ENCODE data around the gene FBXO24.

FBXO24 gene

DNA sequence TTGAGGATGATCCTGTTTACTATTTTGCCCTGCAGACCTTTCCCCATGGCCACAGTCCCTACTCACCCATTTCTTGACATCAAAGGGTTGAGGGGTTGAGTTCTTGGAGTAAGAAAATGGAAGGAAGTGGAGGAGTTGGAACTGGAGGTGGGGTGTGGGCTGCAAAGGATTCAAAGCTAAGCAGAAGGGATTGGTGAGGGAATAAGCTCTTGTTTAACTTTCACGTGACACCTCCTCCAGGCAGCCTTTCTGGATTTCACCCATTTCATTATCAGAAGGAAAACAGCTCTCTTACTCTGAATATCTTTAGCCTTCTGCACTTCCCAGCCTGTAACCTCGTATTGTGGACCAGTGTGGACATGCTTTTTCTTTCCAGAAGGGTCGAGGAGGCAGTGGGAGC, 39.9 kb downstream of the FBXO24 start:
- FAIRE-seq, result no peak

DNA sequence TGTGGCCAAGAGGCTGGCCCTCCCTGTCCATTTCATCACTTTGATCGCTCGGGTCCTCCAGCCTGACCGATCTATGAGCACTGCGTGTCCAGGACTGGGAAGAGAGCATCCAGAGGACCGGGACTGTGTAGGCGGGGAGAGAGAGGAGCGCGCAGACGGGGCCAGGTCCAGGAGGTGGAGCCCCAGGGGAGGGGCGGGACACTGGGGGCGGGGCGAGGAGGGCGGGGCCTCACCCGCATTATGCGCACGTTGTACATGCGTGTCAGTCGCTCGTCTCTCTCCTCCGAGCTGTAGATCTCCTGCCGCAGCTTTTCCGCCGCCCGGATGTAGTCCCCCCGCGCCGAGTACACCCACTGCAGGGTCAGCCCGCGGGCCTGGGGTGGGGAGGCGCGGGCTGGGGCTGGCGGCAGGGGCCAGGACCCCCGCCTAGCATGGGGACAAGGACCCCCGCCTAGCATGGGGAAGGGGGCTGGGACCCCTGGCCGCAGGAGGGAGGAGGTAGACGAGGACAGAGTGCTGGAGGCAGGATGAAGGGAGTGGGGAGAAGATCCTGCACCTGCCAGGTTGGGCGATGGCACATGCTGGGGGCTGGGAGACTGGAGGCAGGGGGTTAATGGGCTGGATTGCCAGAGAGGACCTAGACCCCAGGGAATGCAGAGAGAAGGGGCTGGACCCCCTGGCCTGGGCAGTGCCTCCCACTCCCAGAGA, 40.6 kb downstream of the FBXO24 start:
- no peak for FAIRE-seq

DNA sequence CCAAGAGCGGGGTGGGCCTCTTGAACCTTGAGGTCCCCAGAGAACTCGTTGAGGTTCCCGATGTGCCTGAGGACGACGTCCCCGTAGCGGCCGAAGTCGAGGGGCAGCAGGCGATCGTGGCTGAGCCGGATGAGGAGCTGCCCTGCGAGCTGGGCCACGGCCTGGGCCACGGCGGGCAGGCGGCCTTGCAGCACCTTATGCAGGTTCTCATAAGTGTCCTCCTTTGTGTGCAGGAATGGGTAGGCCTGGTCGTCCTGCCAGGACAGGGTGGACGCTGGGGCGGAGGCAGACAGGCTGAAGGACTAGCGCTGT, 41.1 kb downstream of the FBXO24 start:
- FAIRE-seq, result no peak

DNA sequence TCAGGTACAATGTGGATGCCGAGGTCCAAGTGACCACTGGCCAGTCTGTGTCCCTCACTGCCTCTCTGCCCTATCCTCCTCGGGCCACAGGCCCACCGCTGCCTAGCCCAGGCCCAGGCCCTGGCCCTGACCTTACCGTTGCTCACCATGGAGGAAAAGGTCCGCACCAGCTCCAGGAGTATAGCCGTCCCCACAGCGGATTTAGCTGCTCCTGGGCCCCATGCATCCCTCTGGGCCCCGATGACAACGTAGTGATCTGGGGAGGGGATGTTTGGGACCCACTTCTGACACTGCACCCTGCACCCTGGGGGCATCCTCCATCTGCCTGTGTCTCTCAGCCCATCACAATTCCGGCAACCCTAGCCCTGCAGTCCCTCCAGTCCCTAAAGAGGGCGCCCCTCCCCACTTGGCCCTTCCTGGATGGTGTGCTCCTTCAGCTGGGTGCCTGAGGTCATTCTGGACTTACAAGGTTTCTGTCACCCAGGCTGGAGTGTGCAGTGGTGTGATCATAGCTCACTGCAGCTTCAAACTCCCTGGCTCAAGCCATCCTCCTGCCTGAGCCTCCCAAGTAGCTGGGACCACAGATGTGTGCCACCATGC, 43.1 kb downstream of the FBXO24 start:
- no peak for FAIRE-seq

DNA sequence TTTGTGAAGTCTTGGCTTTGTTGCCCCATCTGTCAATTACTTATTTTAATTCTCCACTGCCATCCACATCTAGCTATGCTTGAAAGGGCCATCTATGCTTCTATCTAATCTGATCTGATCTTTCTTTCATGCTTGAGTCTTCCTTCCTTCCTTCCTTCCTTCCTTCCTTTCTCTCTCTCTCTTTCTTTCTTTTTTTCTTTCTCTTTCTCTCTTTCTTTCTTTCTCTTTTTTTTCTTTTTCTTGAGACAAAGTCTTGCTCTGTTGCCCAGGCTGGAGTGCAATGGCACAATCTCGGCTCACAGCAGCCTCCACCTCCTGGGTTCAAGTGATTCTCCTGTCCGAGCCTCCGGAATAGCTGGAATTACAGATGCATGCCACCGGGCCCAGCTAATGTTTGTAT, 43.9 kb downstream of the FBXO24 start:
- no peak for FAIRE-seq

DNA sequence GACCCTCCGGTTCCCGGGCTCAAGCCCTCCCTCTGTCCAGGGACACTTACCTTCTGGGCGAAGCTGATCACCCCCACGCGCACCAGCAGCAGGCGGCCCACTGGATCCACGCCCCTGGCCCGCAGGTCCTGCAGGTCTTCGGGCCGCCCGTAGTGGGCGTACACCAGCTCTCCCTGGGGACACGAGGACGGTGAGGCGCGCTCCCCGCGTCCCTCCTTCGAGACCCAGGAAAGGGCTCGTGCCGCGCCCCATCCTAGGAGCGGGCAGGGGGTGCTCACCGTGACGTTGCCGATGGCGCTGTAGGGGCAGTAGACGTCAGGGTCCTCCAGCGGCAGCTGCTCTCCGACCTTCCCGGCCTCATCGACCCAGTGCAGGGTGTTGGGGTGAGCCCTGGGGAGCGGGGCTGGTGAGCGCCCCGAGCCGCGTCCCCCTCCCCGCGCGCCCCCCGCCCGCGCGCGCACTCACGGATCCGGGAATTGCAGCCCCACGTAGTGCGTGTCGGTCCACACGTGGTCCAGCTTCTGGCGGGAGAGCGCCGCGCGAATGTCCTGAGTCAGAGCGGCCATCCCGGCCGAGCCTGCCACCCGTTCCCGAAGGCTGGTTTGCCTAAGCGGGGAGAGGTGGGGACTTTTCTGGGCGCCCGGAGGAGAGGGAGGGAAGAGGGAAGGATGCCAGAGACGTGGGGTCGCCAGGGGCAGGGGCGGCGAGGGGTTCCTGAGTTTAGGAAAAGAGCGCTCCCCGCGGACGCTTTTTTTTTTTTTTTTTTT, 47.0 kb downstream of the FBXO24 start:
- FAIRE-seq, result no peak

DNA sequence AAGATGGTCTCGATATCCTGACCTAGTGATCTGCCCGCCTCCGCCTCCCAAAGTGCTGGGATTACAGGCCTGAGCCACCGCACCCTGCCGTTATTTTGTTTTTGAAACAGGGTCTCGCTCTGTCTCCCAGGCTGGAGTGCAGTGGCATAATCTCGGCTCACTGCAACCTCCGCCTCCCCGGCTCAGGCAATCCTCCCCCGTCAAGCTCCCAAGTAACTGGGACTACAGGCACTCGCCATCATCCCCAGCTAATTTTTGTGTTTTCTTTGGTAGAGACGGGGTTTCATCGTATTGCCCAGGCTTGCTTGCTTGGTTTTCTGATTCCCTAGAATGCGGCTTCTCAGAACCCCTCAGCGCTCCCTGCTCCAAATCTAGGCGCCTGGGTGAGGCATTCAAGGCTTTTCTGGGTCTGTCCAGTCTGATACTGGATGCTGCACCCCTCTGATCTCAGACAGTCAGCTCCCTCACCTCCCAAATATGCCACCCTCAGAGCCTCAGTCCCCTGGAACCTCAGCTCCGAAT, 53.9 kb downstream of the FBXO24 start:
- FAIRE-seq, result no peak

DNA sequence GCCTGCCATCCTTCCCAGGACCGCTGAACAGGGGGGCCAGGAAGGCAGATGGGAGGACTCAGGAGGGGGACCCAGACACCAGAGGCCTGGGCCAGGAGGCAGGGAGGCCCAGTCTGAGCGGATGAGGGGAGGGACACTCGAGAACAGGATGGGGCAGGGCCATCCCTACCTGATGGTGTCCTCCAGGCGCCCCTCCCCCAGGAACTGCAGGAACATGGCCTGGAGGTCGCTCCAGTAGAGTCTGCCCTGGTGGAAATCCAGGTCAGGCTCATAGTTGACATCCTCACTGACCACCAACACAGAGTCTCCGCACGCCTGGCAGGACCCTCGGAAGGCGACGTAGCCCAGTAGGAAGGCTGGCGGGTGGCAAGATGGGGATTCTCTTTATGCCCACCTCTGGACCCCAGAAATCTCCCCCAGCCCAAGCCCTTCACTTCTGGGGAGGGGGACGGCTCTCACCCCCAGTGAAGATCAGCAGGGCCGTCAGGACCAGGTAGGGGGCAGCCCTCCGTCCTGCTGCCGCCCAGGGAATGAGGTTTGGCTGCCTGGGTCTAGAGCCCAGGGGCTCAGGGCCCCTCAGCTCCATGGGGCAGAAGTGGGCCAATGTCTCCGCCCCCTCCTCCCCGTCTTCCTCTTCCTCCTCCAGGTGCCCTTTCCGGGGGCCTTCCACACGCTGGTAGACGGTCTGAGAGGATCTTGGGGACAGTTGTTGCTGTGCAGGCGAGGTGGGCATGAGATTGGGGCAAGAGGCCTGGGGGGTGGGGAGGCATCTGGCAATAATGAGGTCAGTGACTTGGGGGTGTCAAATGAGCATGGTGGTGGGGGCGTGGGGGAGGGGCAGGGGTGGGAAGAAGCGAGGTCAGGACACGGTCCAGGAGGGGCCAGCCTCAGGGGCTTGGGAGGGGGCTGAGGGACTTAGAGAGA, 54.7 kb downstream of the FBXO24 start:
- no peak for FAIRE-seq

DNA sequence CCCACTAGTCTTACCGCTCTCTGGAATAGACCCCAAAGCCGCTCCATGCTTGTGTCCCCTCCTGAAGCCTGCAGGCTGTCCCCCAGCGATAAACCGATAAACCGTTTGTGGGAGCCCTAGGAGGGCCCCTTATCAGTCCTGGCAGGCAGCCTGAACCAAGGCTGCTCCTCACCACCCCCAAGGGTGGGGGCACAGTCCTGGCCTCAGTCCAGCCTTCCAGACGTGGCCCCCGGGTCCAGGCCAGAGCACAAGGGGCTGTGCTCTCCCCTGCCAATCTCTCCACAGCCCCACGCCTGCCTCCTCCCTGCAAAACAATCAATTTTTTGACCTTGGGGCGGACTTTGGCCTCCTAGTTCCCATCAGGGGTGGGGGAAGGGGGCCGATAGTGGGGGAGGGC, 55.3 kb downstream of the FBXO24 start, which contains the start of gene TFR2:
TFR2 (minus strand) TSS at position 90 of the 397 bp plus-strand sequence; CDS start at position 47, 43 bp downstream.
- FAIRE-seq, result no peak

DNA sequence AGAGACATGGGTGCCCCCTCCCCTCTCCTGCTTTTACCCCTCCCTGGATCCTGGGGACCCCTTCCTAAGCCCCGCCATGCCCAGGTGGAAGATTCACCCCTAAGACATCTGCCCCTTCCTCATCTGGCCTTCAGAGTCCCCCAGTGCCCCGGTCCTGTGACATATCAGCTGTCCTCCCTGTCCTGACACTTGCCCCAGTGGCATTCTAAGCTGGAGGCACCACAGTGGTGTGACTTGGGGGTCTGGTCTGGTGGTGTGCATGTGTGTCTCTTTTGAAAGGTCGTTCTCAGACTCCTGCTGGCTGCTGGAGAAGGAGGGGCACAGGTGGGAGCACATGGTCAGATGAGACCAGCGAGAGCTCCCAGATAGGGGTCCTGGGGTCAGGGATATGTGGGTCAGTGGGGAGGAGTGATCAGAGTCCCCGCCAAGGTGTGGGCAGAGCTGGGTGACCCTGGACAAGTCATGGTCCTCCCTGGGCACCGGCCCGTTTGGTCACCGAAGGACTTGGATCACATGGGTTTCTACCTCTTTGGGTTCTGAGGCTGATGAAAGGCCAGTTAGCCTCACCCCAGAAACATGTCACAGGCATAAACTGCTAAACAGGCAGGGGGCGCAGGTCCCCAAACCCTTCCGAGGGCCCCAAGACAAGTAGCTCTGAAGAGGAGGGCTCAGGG, 55.9 kb downstream of the FBXO24 start:
- no peak for FAIRE-seq

DNA sequence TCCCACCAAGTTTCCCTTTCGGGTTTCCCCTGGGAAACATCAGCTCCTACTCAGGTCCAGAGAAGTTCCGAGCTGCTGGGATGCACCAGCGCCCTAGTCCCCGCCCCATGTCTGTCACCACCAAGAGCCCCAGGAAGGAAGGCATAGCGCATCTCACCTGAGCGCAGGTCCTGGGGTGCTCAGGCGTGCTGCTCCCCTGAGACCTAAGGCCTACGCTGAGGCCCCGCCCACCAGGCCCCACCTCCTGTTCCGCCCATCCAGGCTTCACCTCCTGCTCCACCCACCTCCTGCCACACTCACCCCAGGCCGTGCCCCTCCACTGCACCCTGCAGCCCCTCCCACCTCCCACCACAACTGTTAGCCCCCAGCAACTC, 56.4 kb downstream of the FBXO24 start:
- FAIRE-seq, result no peak

DNA sequence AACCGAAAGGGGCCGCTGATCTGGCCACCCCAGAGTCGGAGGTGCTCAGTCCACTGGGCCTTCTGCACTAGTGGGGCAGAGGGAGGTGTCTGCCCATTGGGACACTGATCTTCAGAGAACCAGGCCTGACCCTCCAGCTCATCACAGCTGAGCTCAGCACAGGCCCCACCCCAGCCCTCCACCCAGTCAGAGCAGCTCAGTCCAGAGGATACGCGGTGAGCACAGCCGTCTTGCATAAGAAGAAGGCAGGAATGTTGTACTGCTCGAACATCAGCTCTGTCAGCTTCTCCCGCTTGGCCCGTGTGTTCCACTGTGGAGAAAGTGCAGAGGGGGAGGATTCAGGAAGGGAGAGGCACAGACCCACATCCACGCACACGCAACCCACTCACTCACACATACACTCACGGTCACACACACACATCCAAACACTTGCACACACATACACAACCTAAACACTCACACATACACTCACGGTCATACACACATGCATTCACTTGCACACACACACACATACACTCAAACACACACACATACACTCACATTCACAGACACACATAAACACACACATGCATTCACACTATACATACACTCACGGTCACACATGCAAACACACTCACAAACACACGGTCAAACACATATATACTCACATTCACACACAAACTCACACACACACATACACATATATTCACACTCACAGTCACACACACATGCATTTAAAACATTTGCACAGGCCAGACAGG, 63.9 kb downstream of the FBXO24 start:
- no peak for FAIRE-seq
